HepG2 (cell line): Measurements from ENCODE around the gene PA2G4. TPM values are rescaled to one million over a fixed set of nuclear protein-coding genes. Genes with fewer than 3 reads are reported as not detected.

ENCODE experiments used
- FOXO1 ChIP-seq: sonication (generic); formaldehyde crosslinking; IDR thresholded peaks from 2 replicates; pipeline ENCODE4 v1.4.0; 2020; ENCODE audit warnings: missing genetic modification reagents
- MAZ ChIP-seq, 2 experiments: sonication (generic) in 1 of 2; formaldehyde crosslinking in 1 of 2; IDR thresholded peaks; 2 replicates each; pipeline versions ENCODE4 v1.5.0 to v1.6.1; 2012 to 2020; ENCODE audit warnings: low read depth in 2 of 2, mild to moderate bottlenecking in 2 of 2, borderline replicate concordance in 1 of 2, improper control_type of control experiment in 1 of 2, low read length in 1 of 2, missing genetic modification reagents in 1 of 2, moderate library complexity in 1 of 2
- MEIS2 ChIP-seq: sonication (generic); formaldehyde crosslinking; IDR thresholded peaks from 2 replicates; pipeline ENCODE4 v1.9.0; 2021; ENCODE audit warnings: mild to moderate bottlenecking, missing genetic modification reagents
- NBN ChIP-seq: fragments of 450-650 bp; conservative IDR thresholded peaks from 2 replicates; pipeline ENCODE4 v1.6.1; 2017
- TEAD3 ChIP-seq: optimal IDR thresholded peaks from 2 replicates; pipeline ENCODE3; 2016; ENCODE audit warnings: borderline replicate concordance
- ZFYVE20 ChIP-seq: sonication (generic); formaldehyde crosslinking; IDR thresholded peaks from 2 replicates; pipeline ENCODE4 v1.8.0; 2023; ENCODE audit warnings: low read depth, mild to moderate bottlenecking, moderate library complexity, missing genetic modification reagents, borderline replicate concordance
- ZNF331 ChIP-seq: sonication (generic); formaldehyde crosslinking; IDR thresholded peaks from 2 replicates; pipeline ENCODE4 v1.4.0; 2020; ENCODE audit warnings: missing genetic modification reagents
- ZNF550 ChIP-seq: sonication (generic); formaldehyde crosslinking; IDR thresholded peaks from 2 replicates; pipeline ENCODE4 v1.4.0; 2020; ENCODE audit warnings: mild to moderate bottlenecking, missing genetic modification reagents, borderline replicate concordance
- ZNF570 ChIP-seq: sonication (generic); formaldehyde crosslinking; IDR thresholded peaks from 2 replicates; pipeline ENCODE4 v1.4.0; 2020; ENCODE audit warnings: mild to moderate bottlenecking, missing genetic modification reagents, borderline replicate concordance
- ZNF652 ChIP-seq: IDR thresholded peaks from 2 replicates; pipeline ENCODE4 v1.6.1; 2016; ENCODE audit warnings: low read depth, borderline replicate concordance
- ZNF678 ChIP-seq: sonication (generic); formaldehyde crosslinking; IDR thresholded peaks from 2 replicates; pipeline ENCODE4 v1.4.0; 2020; ENCODE audit warnings: mild to moderate bottlenecking, missing genetic modification reagents
- polyA plus RNA-seq, 8 experiments: library from polyadenylated mRNA; depleted of rRNA in 3 of 8; stranded (reverse) in 7 of 8; unstranded in 1 of 8; fragments of >200 nt; fragmentation: Illumina TruSeq in 4 of 8; extraction: Trizol in 4 of 8; gene quantifications; 2 replicates each; pipeline versions ENCODE4 v1.2.1 to v1.2.3, GENCODE V29; 2011 to 2016; ENCODE audit warnings: low read depth in 4 of 8, missing spikeins in 1 of 8, mixed read lengths in 1 of 8; ENCODE audit not compliant: insufficient read depth in 1 of 8
- total RNA-seq, 5 experiments: library from RNA; depleted of rRNA; stranded (reverse); fragments of >200 nt; fragmentation: Illumina TruSeq; extraction: Trizol; gene quantifications; 2 replicates each; pipeline ENCODE4 v1.2.3, GENCODE V29; 2016; ENCODE audit warnings: low read depth in 1 of 5
- TF ChIP-seq, protein P1 (sequence below): IDR thresholded peaks from 2 replicates; pipeline ENCODE4 v1.6.1; 2016; ENCODE audit warnings: missing biosample characterization, missing genetic modification reagents, low read depth
- TF ChIP-seq, protein P2 (sequence below): sonication (generic); formaldehyde crosslinking; IDR thresholded peaks from 2 replicates; pipeline ENCODE4 v1.8.0; 2023; ENCODE audit warnings: mild to moderate bottlenecking, missing genetic modification reagents
- TF ChIP-seq, protein P3 (sequence below): sonication (generic); formaldehyde crosslinking; IDR thresholded peaks from 2 replicates; pipeline ENCODE4 v1.5.1; 2020; ENCODE audit warnings: mild to moderate bottlenecking, missing genetic modification reagents, moderate library complexity
- TF ChIP-seq, protein P4 (sequence below): IDR thresholded peaks from 2 replicates; pipeline ENCODE4 v1.6.1; 2016; ENCODE audit warnings: mild to moderate bottlenecking
- TF ChIP-seq, protein P5 (sequence below): sonication (generic); formaldehyde crosslinking; IDR thresholded peaks from 2 replicates; pipeline ENCODE4 v1.4.0; 2020; ENCODE audit warnings: missing genetic modification reagents

PA2G4 gene
- total and polyA plus RNA-seq, 2 of the 13 experiments (the other 11 are each of a cell fraction or from before 2014, with no cell fraction given), result 147 to 240 TPM

GRCh38 chr12:56157201-56158028 is 53.1 kb downstream of the PA2G4 start (continued):
- TF ChIP-seq, protein P1, sequence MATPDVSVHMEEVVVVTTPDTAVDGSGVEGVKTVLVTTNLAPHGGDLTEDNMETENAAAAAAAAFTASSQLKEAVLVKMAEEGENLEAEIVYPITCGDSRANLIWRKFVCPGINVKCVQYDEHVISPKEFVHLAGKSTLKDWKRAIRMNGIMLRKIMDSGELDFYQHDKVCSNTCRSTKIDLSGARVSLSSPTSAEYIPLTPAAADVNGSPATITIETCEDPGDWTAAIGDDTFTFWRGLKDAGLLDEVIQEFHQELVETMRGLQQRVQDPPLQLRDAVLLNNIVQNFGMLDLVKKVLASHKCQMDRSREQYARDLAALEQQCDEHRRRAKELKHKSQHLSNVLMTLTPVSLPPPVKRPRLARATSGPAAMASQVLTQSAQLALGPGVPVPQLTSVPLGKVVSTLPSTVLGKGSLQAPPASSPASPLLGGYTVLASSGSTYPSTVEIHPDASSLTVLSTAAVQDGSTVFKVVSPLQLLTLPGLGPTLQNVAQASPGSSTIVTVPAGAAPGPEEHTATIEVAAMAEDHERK (CRISPR knock-in tag), result no peak
- TF ChIP-seq TEAD3 (CRISPR knock-in tag) (peak; percentile 100), MAZ (IDR thresholded peaks at IDR 0.05; ENCODE audit: borderline replicate concordance, low read depth, low read length) (no peak), MAZ (CRISPR knock-in tag; IDR thresholded peaks at IDR 0.05; ENCODE audit: low read depth) (0 out of 2 replicates have a peak, but pooled peaks have one; percentile 14), NBN (no peak), FOXO1 (no peak), ZNF570 (CRISPR knock-in tag) (no peak), MEIS2 (CRISPR knock-in tag) (no peak), ZFYVE20 (CRISPR knock-in tag) (no peak), ZNF678 (CRISPR knock-in tag) (no peak), ZNF550 (no peak), ZNF652 (CRISPR knock-in tag) (peak; percentile 41; the same call in 1 of the 2 replicates), ZNF331 (CRISPR knock-in tag) (peak; percentile 92)
- TF ChIP-seq, protein P2, sequence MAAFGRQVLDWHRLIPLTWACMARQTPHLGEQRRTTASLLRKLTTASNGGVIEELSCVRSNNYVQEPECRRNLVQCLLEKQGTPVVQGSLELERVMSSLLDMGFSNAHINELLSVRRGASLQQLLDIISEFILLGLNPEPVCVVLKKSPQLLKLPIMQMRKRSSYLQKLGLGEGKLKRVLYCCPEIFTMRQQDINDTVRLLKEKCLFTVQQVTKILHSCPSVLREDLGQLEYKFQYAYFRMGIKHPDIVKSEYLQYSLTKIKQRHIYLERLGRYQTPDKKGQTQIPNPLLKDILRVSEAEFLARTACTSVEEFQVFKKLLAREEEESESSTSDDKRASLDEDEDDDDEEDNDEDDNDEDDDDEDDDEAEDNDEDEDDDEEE (CRISPR knock-in tag), result no peak
- TF ChIP-seq, protein P3, sequence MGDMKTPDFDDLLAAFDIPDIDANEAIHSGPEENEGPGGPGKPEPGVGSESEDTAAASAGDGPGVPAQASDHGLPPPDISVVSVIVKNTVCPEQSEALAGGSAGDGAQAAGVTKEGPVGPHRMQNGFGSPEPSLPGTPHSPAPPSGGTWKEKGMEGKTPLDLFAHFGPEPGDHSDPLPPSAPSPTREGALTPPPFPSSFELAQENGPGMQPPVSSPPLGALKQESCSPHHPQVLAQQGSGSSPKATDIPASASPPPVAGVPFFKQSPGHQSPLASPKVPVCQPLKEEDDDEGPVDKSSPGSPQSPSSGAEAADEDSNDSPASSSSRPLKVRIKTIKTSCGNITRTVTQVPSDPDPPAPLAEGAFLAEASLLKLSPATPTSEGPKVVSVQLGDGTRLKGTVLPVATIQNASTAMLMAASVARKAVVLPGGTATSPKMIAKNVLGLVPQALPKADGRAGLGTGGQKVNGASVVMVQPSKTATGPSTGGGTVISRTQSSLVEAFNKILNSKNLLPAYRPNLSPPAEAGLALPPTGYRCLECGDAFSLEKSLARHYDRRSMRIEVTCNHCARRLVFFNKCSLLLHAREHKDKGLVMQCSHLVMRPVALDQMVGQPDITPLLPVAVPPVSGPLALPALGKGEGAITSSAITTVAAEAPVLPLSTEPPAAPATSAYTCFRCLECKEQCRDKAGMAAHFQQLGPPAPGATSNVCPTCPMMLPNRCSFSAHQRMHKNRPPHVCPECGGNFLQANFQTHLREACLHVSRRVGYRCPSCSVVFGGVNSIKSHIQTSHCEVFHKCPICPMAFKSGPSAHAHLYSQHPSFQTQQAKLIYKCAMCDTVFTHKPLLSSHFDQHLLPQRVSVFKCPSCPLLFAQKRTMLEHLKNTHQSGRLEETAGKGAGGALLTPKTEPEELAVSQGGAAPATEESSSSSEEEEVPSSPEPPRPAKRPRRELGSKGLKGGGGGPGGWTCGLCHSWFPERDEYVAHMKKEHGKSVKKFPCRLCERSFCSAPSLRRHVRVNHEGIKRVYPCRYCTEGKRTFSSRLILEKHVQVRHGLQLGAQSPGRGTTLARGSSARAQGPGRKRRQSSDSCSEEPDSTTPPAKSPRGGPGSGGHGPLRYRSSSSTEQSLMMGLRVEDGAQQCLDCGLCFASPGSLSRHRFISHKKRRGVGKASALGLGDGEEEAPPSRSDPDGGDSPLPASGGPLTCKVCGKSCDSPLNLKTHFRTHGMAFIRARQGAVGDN (CRISPR knock-in tag), result peak; percentile 88
- TF ChIP-seq, protein P4, sequence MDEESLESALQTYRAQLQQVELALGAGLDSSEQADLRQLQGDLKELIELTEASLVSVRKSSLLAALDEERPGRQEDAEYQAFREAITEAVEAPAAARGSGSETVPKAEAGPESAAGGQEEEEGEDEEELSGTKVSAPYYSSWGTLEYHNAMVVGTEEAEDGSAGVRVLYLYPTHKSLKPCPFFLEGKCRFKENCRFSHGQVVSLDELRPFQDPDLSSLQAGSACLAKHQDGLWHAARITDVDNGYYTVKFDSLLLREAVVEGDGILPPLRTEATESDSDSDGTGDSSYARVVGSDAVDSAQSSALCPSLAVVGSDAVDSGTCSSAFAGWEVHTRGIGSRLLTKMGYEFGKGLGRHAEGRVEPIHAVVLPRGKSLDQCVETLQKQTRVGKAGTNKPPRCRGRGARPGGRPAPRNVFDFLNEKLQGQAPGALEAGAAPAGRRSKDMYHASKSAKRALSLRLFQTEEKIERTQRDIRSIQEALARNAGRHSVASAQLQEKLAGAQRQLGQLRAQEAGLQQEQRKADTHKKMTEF (CRISPR knock-in tag), result 0 out of 2 replicates have a peak, but pooled peaks have one; percentile 17
- TF ChIP-seq, protein P5, sequence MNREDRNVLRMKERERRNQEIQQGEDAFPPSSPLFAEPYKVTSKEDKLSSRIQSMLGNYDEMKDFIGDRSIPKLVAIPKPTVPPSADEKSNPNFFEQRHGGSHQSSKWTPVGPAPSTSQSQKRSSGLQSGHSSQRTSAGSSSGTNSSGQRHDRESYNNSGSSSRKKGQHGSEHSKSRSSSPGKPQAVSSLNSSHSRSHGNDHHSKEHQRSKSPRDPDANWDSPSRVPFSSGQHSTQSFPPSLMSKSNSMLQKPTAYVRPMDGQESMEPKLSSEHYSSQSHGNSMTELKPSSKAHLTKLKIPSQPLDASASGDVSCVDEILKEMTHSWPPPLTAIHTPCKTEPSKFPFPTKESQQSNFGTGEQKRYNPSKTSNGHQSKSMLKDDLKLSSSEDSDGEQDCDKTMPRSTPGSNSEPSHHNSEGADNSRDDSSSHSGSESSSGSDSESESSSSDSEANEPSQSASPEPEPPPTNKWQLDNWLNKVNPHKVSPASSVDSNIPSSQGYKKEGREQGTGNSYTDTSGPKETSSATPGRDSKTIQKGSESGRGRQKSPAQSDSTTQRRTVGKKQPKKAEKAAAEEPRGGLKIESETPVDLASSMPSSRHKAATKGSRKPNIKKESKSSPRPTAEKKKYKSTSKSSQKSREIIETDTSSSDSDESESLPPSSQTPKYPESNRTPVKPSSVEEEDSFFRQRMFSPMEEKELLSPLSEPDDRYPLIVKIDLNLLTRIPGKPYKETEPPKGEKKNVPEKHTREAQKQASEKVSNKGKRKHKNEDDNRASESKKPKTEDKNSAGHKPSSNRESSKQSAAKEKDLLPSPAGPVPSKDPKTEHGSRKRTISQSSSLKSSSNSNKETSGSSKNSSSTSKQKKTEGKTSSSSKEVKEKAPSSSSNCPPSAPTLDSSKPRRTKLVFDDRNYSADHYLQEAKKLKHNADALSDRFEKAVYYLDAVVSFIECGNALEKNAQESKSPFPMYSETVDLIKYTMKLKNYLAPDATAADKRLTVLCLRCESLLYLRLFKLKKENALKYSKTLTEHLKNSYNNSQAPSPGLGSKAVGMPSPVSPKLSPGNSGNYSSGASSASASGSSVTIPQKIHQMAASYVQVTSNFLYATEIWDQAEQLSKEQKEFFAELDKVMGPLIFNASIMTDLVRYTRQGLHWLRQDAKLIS (CRISPR knock-in tag), result no peak
